DMS53 treated with DMSO at 0.1 percent for 48 hours (cell line): Measurements from ENCODE around the gene ELK3.

Experiments
- DNase-seq: peaks from one replicate; lab custom pipeline; 2025; ENCODE audit not compliant: unreplicated experiment; lab: John Stamatoyannopoulos, UW

ELK3 gene

DNA sequence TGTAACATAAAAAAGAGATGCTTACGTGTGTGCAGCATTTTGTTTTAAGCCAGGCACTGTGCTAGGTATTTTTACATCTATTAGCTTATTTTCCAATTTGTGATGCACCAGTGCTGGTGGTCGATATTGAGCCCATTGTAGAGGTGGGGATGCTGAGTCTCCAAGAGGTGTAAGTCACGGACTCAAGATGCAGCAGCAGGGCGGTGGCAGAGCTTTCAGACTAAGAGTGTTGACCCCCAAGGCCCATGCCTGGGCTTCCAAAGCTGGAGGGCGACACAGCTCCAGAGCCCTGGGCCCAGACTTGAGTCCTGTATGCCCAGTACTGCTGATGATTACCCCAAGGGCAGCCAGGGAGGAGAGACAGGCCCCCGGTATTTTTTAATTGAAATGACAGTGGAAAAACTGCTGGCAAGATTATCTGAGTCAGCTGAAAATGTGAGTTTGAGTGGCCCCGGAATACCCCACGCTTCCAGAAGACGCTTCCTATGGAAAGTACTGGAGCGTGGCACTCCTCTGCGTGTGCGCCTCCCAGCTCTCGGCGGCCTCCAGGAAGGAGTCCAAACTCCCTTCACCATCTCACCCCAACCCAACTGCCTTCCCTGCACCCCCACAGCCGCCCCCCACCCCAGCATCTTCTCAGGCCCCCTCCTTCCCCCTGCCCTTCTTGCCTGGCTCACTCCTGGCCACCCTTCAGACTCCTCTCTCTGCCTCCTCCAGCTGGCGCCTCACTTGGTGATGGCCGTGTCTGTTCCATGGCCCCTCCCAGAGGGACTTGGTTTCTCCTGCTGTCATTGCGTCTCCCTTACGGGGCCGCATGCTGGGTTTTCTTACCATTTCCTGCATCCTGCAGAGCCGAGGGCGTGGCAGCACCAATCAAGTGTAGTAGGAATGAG lies 40.7 kb downstream of the ELK3 start:
- DNase-seq: no peak

DNA sequence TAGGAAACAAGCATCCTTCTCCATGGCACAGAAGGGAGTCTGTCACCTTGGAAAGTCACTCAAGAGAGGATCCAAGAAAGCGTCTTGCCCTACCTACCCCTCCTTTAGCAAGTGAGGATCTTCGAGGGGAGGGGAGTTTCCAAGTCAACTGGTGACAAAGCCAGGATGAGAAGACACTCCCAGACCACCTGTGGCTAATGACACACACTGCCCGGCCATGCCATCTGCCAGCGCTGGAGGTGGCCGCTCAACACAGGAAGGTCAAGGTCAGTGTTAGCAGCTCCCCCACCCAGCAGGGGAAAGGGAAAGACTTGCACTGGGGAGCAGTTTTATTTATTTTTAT lies 41.3 kb downstream of the ELK3 start:
- DNase-seq: no peak

DNA sequence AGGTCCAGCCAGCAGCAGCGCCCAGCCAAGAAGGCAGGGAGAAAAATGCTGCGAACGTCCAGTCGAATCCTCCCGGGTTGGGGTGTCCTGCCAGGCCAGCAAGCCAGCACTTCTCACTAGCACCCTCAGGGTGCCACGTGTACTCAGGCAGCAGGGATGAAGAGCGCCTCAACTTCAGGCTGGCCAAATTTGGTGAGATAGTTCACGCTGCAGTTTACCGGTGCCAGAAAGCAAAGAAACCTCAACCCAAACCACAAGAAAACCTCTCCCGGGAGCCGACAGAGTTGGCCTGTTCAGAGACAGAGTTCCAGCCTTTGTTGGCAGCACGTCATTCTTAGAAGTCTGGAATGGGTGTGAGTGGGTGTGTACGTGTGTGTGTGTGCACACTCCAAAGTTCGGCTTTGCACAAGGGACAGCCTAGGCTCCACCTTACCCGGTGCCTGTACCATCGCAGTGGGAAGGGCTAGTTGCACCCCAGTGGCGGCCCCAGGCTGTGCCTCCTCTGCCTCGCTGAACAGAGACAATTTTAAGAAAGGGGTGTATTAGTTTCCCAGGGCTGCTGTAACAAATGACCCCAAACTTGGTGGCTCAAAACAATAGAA lies 42.1 kb downstream of the ELK3 start:
- DNase-seq: no peak

- no peak for DNase-seq
These were observed 42.9 kb downstream of the ELK3 start for GRCh38 chr12:96237035-96237434.

- DNase-seq: no peak
These were observed 43.4 kb downstream of the ELK3 start for GRCh38 chr12:96237465-96238077.

DNA sequence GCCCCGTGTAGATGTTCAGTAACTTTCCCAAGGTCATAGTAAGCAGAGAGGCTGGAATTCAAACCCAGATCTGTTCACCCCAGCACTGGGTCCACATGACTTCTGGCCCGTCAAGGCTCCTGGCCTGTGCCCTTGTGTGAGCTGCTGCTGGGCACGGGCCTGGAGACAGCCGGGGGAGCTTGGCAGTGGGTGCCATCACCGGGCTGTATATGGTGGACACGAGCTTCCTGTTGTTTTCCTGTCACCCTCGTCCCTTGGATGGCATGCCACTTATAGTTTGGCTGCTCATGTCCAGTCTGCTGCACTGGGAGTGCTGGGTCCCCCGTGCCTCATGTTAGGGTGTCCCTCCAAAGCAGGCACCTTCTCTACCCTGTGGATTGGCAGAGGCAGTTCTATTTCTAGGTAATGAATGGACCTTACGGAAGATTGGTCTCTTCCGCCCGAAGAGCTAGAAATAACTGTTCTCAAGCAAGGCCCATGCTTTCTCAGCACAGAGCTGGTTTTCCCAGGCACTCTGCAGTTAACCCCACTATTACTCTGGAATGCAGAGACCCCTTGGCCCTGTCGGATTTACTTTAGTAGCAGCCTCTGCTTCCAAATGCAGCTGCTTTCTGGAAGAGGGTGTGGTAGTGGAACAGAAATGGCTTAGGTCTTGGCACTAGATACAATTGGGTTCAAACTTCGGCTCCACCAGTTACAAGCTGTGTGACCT lies 44.3 kb downstream of the ELK3 start:
- no peak for DNase-seq

DNA sequence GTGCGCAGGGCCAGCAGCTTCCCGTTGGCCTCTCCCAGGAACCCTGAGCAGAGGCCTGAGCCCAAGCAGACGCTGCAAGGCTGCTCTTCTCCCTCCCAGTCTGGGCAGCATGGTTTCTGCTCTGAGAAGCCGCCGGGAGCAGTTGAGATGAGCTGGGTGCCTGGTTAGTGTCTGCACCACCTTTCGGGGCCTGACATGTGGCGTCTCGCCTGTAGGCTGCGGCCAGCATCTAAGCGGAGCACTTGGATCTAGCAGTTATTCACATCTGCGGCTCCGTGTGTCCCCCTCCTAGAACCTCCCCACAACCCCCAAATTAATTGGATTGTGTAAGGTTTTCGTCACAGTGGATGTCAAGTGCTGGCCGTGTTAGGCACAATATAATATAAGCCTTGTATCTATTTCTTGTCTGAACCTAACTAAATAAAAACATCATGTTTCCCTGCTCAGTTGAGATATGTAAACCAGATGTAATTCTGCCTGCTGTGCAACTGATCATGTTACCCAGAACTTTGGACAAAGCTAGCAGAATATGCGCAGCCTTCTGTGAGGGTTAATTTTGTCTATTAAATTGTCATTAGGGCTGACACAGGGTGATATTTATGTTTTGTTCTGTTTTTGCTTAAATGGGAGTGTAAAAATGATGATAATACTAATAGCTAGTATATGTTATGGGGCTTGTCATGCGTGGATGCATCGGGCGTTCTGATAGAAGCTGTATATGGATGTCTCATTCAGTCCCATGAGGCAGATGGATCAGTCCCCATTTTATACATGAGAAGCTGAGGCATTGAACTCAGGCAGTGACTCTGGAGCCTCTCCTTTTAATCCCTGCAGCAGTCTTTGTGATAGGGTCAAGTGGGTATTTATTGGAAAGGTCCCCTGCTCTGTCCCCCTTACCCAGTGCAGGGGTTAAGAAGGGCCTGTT lies 45.8 kb downstream of the ELK3 start:
- no peak for DNase-seq

DNA sequence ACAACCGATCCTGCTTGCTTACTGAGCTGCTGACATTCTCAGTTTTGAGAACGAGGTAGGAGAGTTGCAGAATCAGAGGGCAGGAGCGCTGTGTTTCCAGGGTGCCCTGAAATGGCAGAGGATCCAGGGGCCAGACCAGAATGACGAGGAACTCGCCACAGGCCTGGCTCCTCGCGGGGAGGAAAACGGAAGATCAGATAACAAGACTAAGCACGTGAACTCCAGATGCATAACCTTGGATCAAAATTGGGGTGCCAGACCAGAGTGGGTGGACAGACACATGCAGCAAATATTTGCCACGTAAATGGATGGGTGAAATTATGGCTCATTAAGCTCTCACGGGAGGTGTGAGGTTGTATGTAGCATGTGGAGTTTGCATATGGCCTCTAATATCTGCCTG lies 46.5 kb downstream of the ELK3 start:
- DNase-seq: no peak

GRCh38 chr12:96241431-96241830 lies 47.3 kb downstream of the ELK3 start:
- DNase-seq: no peak

GRCh38 chr12:96241846-96242256 lies 47.7 kb downstream of the ELK3 start:
- DNase-seq: no peak

GRCh38 chr12:96242597-96242996 lies 48.4 kb downstream of the ELK3 start:
- DNase-seq: no peak

GRCh38 chr12:96244826-96245225 lies 50.7 kb downstream of the ELK3 start:
- no peak for DNase-seq

DNA sequence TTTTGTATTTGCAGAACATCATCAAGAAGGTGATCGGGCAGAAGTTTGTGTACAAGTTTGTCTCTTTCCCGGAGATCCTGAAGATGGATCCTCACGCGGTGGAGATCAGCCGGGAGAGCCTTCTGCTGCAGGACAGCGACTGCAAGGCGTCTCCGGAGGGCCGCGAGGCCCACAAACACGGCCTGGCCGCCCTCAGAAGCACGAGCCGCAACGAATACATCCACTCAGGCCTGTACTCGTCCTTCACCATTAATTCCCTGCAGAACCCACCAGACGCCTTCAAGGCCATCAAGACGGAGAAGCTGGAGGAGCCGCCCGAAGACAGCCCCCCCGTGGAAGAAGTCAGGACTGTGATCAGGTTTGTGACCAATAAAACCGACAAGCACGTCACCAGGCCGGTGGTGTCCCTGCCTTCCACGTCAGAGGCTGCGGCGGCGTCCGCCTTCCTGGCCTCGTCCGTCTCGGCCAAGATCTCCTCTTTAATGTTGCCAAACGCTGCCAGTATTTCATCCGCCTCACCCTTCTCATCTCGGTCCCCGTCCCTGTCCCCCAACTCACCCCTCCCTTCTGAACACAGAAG lies 52.8 kb downstream of the ELK3 start:
- no peak for DNase-seq

DNA sequence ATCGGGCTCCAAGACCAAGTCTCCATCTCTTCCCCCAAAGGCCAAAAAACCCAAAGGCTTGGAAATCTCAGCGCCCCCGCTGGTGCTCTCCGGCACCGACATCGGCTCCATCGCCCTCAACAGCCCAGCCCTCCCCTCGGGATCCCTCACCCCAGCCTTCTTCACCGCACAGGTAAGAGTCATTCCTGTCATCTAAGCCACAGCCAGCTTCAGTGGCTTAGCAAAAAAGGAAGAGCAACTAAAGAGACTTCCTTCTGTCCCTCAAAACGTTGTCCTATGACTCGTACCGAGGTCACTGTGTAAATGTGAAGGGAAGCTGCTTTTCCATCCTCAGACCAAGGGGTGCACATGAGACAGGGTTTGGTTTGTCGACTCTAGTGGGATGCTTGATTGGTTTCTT lies 53.4 kb downstream of the ELK3 start:
- no peak for DNase-seq

- DNase-seq: no peak
These were observed 54.2 kb downstream of the ELK3 start for GRCh38 chr12:96248136-96248931.

DNA sequence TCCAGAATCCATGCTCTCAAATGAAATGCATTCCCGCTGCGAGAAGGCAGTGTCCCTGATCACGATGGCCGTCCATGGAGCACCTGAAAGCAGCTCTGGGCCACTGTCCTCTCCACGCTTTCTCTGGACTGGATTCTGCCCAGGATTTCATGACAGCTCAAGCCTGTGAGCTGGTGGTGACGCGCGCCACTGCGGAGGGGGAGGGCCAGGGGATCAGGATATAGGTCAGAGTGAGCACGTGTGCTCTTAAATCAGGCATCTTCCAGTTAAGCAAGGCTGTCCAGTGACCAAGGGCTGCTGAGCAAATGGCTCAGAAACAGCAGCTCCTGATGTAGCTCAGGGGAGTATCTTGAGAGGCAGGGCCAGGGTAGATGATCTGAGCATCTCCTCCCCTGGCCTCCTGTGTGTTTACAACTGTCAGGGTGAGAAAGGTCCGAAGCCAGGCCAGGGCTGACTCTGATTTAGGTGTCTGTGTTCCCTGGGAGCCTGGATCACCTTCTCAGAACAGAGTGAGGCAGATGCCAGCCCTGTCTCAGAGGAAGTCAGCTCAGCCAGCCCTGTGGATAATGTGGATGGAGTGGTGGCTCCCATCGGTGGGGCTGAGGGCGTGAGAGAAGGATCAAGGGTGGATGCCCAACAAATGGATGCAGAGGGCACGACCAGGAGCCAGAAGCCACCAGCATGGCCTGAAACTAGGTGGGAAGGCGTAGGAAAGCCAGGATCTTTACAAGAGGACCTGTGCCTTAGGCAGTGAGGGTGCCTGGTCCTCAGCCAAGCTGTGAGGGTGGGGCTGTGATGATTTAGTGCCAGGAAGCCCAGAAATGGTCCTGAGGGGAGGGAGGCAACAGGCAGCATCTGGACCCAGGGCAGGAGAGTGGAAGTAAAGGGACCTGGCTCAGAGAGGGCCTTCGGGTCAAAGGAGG lies 55.3 kb downstream of the ELK3 start:
- DNase-seq: no peak

GRCh38 chr12:96250119-96250685 lies 56.0 kb downstream of the ELK3 start:
- no peak for DNase-seq

GRCh38 chr12:96255077-96255476 lies 60.9 kb downstream of the ELK3 start:
- no peak for DNase-seq
